Prostate gland (tissue), 2 donors: Measurements from ENCODE around the gene SUPT3H.

Source experiments
- CTCF ChIP-seq, 4 experiments: fragments of 200-600 bp in 2 of 4; fragments of 450-650 bp in 2 of 4; sonication (generic) in 2 of 4; IDR thresholded peaks; 1 replicate in 3 of 4; 2 replicates in 1 of 4; pipeline ENCODE4 v1.5.1; 2016 to 2019; ENCODE audit warnings: antibody characterized with exemption in 4 of 4, mild to moderate bottlenecking in 2 of 4, moderate library complexity in 2 of 4
- POLR2AphosphoS5 ChIP-seq: sonication (generic); formaldehyde crosslinking; IDR thresholded peaks from one replicate; pipeline ENCODE4 v1.6.1; 2017; ENCODE audit warnings: antibody characterized with exemption

- TF ChIP-seq CTCF (IDR thresholded peaks at IDR 0.05) (no peak), POLR2AphosphoS5 (no peak)
These were observed 341.6 kb downstream of the SUPT3H start for GRCh38 chr6:45036103-45036502.
